Iris pigment epithelial cell (primary cell): Measurements from ENCODE around the gene DISC1.
"Not testable (repeated sequence)": the region's sequence is repeated elsewhere in the genome, so short reads cannot be mapped to it uniquely, and the experiment has no call there.

Experiments
- DNase-seq: peaks from one replicate; pipeline ENCODE4 v3.0.0-alpha.2; 2011; ENCODE audit warnings: low read depth

The DISC1 gene

GRCh38 chr1:231605149-231606100 is 21.2 kb upstream of the DISC1 start:
- no peak for DNase-seq

- peak; percentile 25 for DNase-seq
Observed at GRCh38 chr1:231606712-231607111, 19.9 kb upstream of the DISC1 start.

GRCh38 chr1:231610388-231610787 is 16.2 kb upstream of the DISC1 start:
- no peak for DNase-seq

GRCh38 chr1:231611111-231611510 is 15.5 kb upstream of the DISC1 start:
- no peak for DNase-seq

- DNase-seq, result no peak
Observed at GRCh38 chr1:231611851-231612250, 14.7 kb upstream of the DISC1 start.

GRCh38 chr1:231612393-231613089 is 14.0 kb upstream of the DISC1 start:
- no peak for DNase-seq

GRCh38 chr1:231613419-231614349 is 12.9 kb upstream of the DISC1 start:
- no peak for DNase-seq

GRCh38 chr1:231616667-231617066 is 9.9 kb upstream of the DISC1 start:
- DNase-seq, result no peak

- DNase-seq, result peak; percentile 24
Observed at GRCh38 chr1:231618609-231619256, 7.9 kb upstream of the DISC1 start.

GRCh38 chr1:231619257-231619634 is 7.3 kb upstream of the DISC1 start:
- DNase-seq, result no peak

- not testable (repeated sequence) for DNase-seq
Observed at GRCh38 chr1:231625042-231625441, 1.5 kb upstream of the DISC1 start.

- no peak for DNase-seq
Observed at GRCh38 chr1:231625975-231626534, 535 bp upstream of the DISC1 start.

- peak; percentile 37 for DNase-seq
Observed at GRCh38 chr1:231626951-231627614, 493 bp downstream of the DISC1 start.

GRCh38 chr1:231628207-231628876 is 1.8 kb downstream of the DISC1 start:
- peak; percentile 16 for DNase-seq

GRCh38 chr1:231629132-231629531 is 2.5 kb downstream of the DISC1 start:
- DNase-seq, result peak; percentile 64

- no peak for DNase-seq
Observed at GRCh38 chr1:231630558-231631205, 4.1 kb downstream of the DISC1 start.

GRCh38 chr1:231631717-231632116 is 5.1 kb downstream of the DISC1 start:
- DNase-seq, result no peak

GRCh38 chr1:231632119-231632518 is 5.5 kb downstream of the DISC1 start:
- DNase-seq, result no peak

- no peak for DNase-seq
Observed at GRCh38 chr1:231634323-231635013, 7.9 kb downstream of the DISC1 start.
